Spinal cord (tissue), 10 donors: Measurements from ENCODE around the gene ECT2. TPM values are rescaled to one million over a fixed set of nuclear protein-coding genes. Genes with fewer than 3 reads are reported as not detected.

Source experiments
- DNase-seq, 6 donors: peaks; one replicate each; pipeline versions ENCODE4 v3.0.0 to v3.0.0-alpha.2; 2013 to 2015; ENCODE audit warnings: low spot score in 6 of 6, low read depth in 4 of 6
- H3K27ac ChIP-seq: one replicate; pipeline ENCODE4 v1.5.1; 2013; ENCODE audit warnings: low read depth, low read length, control low read depth
- H3K27me3 ChIP-seq: one replicate; pipeline ENCODE4 v1.6.1; 2013; ENCODE audit warnings: low read length; ENCODE audit not compliant: control insufficient read depth, insufficient read depth
- H3K36me3 ChIP-seq: one replicate; pipeline ENCODE4 v1.6.1; 2013; ENCODE audit warnings: low read length; ENCODE audit not compliant: control insufficient read depth, insufficient read depth
- H3K4me1 ChIP-seq: one replicate; pipeline ENCODE4 v1.6.1; 2013; ENCODE audit warnings: low read length; ENCODE audit not compliant: control insufficient read depth, insufficient read depth
- H3K4me3 ChIP-seq: one replicate; pipeline ENCODE4 v1.5.1; 2013; ENCODE audit warnings: low read depth, low read length, control low read depth
- H3K9me3 ChIP-seq: one replicate; pipeline ENCODE4 v1.6.1; 2013; ENCODE audit warnings: low read length; ENCODE audit not compliant: control insufficient read depth, insufficient read depth
- WGBS: methylation state at CpG from one replicate; pipeline ENCODE4 v1.1.5; 2013; ENCODE audit warnings: missing lambda C conversion rate; ENCODE audit not compliant: insufficient coverage; 5-methylcytosine and 5-hydroxymethylcytosine counted together
- polyA plus RNA-seq, 2 donors: library from polyadenylated mRNA; unstranded; fragments of 120-200 nt; gene quantifications; one replicate each; pipeline ENCODE4 v1.2.1, GENCODE V29; 2013; ENCODE audit not compliant: insufficient read length in 2 of 2
- total RNA-seq, 2 donors: library from RNA; depleted of rRNA in 1 of 2; stranded (reverse); fragments of 120-200 nt in 1 of 2; fragments of >200 nt in 1 of 2; gene quantifications; one replicate each; pipeline versions ENCODE4 v1.2.3 to v1.2.4, GENCODE V29; 2013 to 2014
- donor health status: healthy.

Gene ECT2
- total and polyA plus RNA-seq, 4 donors, result 17.0 to 32.1 (median 21.6) TPM

GRCh38 chr3:172846103-172846561, 95.6 kb downstream of the ECT2 start:
- no peaks in the 10 kb centered on the region for H3K9me3 ChIP-seq
- H3K27me3 ChIP-seq, result no peaks in the 10 kb centered on the region
- WGBS, result 100% methylated on average over 1 of the region's 4 CpGs
- no peak overlapping the region for H3K27ac ChIP-seq
- no peaks in the 10 kb centered on the region for H3K4me1 ChIP-seq
- no peak for DNase-seq
- no peak overlapping the region for H3K4me3 ChIP-seq
- no peaks in the 10 kb centered on the region for H3K36me3 ChIP-seq

GRCh38 chr3:172846706-172847105, 96.2 kb downstream of the ECT2 start:
- WGBS, result 38% methylated on average over 1 of the region's 2 CpGs
- Histone ChIP-seq H3K4me1 (no peaks in the 10 kb centered on the region), H3K9me3 (no peaks in the 10 kb centered on the region), H3K4me3 (no peak overlapping the region), H3K27ac (no peak overlapping the region), H3K27me3 (no peaks in the 10 kb centered on the region), H3K36me3 (no peaks in the 10 kb centered on the region)
- DNase-seq, result no peak

GRCh38 chr3:172847292-172847691, 96.8 kb downstream of the ECT2 start:
- Histone ChIP-seq H3K27ac (no peak overlapping the region), H3K27me3 (no peaks in the 10 kb centered on the region), H3K4me3 (no peak overlapping the region), H3K4me1 (no peaks in the 10 kb centered on the region), H3K9me3 (no peaks in the 10 kb centered on the region), H3K36me3 (no peaks in the 10 kb centered on the region)
- DNase-seq, result no peak

GRCh38 chr3:172848910-172849309, 98.4 kb downstream of the ECT2 start:
- Histone ChIP-seq H3K4me3 (no peak overlapping the region), H3K9me3 (no peaks in the 10 kb centered on the region), H3K27me3 (no peaks in the 10 kb centered on the region), H3K36me3 (no peaks in the 10 kb centered on the region), H3K4me1 (no peaks in the 10 kb centered on the region), H3K27ac (no peak overlapping the region)
- WGBS, result no CpG with 5 or more reads among the region's 1 CpG
- peak in 1 of 6 donors; percentile 19 for DNase-seq

- no peaks in the 10 kb centered on the region for H3K9me3 ChIP-seq
- no peaks in the 10 kb centered on the region for H3K27me3 ChIP-seq
- no CpG with 5 or more reads among the region's 1 CpG for WGBS
- DNase-seq, result no peak
- no peaks in the 10 kb centered on the region for H3K4me1 ChIP-seq
- no peak overlapping the region for H3K4me3 ChIP-seq
- no peaks in the 10 kb centered on the region for H3K36me3 ChIP-seq
- H3K27ac ChIP-seq, result no peak overlapping the region
Observed at GRCh38 chr3:172853005-172853404, 102.5 kb downstream of the ECT2 start.

- WGBS, result no CpG with 5 or more reads among the region's 3 CpGs
Observed at GRCh38 chr3:172853921-172854666, 103.6 kb downstream of the ECT2 start.

GRCh38 chr3:172855037-172855436, 104.5 kb downstream of the ECT2 start:
- no peaks in the 10 kb centered on the region for H3K36me3 ChIP-seq
- H3K4me1 ChIP-seq, result no peaks in the 10 kb centered on the region
- H3K4me3 ChIP-seq, result no peak overlapping the region
- no peaks in the 10 kb centered on the region for H3K9me3 ChIP-seq
- DNase-seq, result peak in 1 of 6 donors; percentile 79
- no peak overlapping the region for H3K27ac ChIP-seq
- no peaks in the 10 kb centered on the region for H3K27me3 ChIP-seq

More at GRCh38 chr3:172853921-172854666, 103.6 kb downstream of the ECT2 start:
- H3K4me1 ChIP-seq, result no peaks in the 10 kb centered on the region
- H3K4me3 ChIP-seq, result no peak overlapping the region
- DNase-seq, result peak in 1 of 6 donors; percentile 51
- H3K27ac ChIP-seq, result no peak overlapping the region
- H3K27me3 ChIP-seq, result no peaks in the 10 kb centered on the region
- no peaks in the 10 kb centered on the region for H3K9me3 ChIP-seq
- H3K36me3 ChIP-seq, result no peaks in the 10 kb centered on the region

- H3K36me3 ChIP-seq, result no peaks in the 10 kb centered on the region
- no peak overlapping the region for H3K4me3 ChIP-seq
- WGBS, result no CpG with 5 or more reads among the region's 4 CpGs
- no peaks in the 10 kb centered on the region for H3K9me3 ChIP-seq
- H3K27me3 ChIP-seq, result no peaks in the 10 kb centered on the region
- H3K27ac ChIP-seq, result no peak overlapping the region
- no peak for DNase-seq
- H3K4me1 ChIP-seq, result no peaks in the 10 kb centered on the region
Observed at GRCh38 chr3:172856795-172857742, 106.5 kb downstream of the ECT2 start.

GRCh38 chr3:172859041-172859440, 108.5 kb downstream of the ECT2 start:
- H3K4me1 ChIP-seq, result no peaks in the 10 kb centered on the region
- H3K9me3 ChIP-seq, result no peaks in the 10 kb centered on the region
- no peak overlapping the region for H3K4me3 ChIP-seq
- no CpG with 5 or more reads among the region's 2 CpGs for WGBS
- H3K27me3 ChIP-seq, result no peaks in the 10 kb centered on the region
- H3K36me3 ChIP-seq, result no peaks in the 10 kb centered on the region
- DNase-seq, result no peak
- no peak overlapping the region for H3K27ac ChIP-seq
